K562 (cell line): ENCODE measurements around the gene OTC. TPM values are rescaled to one million over a fixed set of nuclear protein-coding genes. Genes with fewer than 3 reads are reported as not detected.

Experiments used
- polyA plus RNA-seq, 8 experiments: library from polyadenylated mRNA; depleted of rRNA in 4 of 8; stranded (reverse) in 5 of 8; unstranded in 3 of 8; fragments of >200 nt; fragmentation: Nextera tagmentation in 2 of 8; fragmentation: Illumina TruSeq in 1 of 8; extraction: Ambion mirVana in 2 of 8; extraction: Trizol in 1 of 8; gene quantifications; 2 replicates each; pipeline versions ENCODE4 v1.2.1 to v1.2.3, GENCODE V29; 2011 to 2014; ENCODE audit warnings: inconsistent platforms in 1 of 8, missing spikeins in 1 of 8
- small RNA-seq: library from RNA; depleted of rRNA; stranded (forward); fragments of <200 nt; gene quantifications from one replicate; pipeline ENCODE3, GENCODE V24; 2014
- total RNA-seq, 7 experiments: library from RNA; depleted of rRNA in 6 of 7; stranded (reverse); fragments of >200 nt in 6 of 7; fragmentation: Illumina TruSeq in 2 of 7; extraction: Trizol in 2 of 7; gene quantifications; 2 replicates each; pipeline versions ENCODE4 v1.2.1 to v1.2.3, GENCODE V29; 2011 to 2021; ENCODE audit warnings: low replicate concordance in 1 of 7

Gene OTC
- total and polyA plus RNA-seq, 9 of the 15 experiments (the other 6 are each of a cell fraction or from before 2014, with no cell fraction given) = not detected

Small RNA genes lying within 50 kb of the gene (small RNA-seq; reads per million reads assigned to genes)
- not detected for gene RF00322

Other genes starting within 250 kb of the OTC start
- gene SRPX, start 131.7 kb upstream of the OTC start, total RNA-seq (2014; rRNA removed) = 0.08 TPM in 1 of 2 replicates, not detected in the other
- 0.15 TPM in 1 of 2 replicates, not detected in the other for gene SRPX, start 131.7 kb upstream of the OTC start, total RNA-seq (2014; rRNA removed; fragmentation: Illumina TruSeq; extraction: Trizol)
- gene SRPX, start 131.7 kb upstream of the OTC start, total RNA-seq (2015; rRNA removed; fragmentation: Illumina TruSeq; extraction: Trizol) = 0.43 TPM in 1 of 2 replicates, not detected in the other
- 0.45 TPM in 1 of 2 replicates, not detected in the other for gene SRPX, start 131.7 kb upstream of the OTC start, total RNA-seq (2021)
- gene SRPX, start 131.7 kb upstream of the OTC start, polyA plus RNA-seq (2011; rRNA removed) = 0.18 and 0.65 TPM in 2 replicates
- 0.24 TPM in 1 of 2 replicates, not detected in the other for gene SRPX, start 131.7 kb upstream of the OTC start, polyA plus RNA-seq (2014; fragmentation: Illumina TruSeq; extraction: Trizol)
- under 1 TPM; 0.38 to 0.77 TPM for gene SRPX, start 131.7 kb upstream of the OTC start, polyA plus RNA-seq (2014; fragmentation: Nextera tagmentation; extraction: Ambion mirVana)
- 0.11 and 0.42 TPM in 2 replicates for gene SRPX, start 131.7 kb upstream of the OTC start, polyA plus RNA-seq (2014; rRNA removed)
- gene RPGR, start 25.1 kb upstream of the OTC start, total RNA-seq (2014; rRNA removed) = 4.9 and 6.4 TPM in 2 replicates
- gene RPGR, start 25.1 kb upstream of the OTC start, total RNA-seq (2014; rRNA removed; fragmentation: Illumina TruSeq; extraction: Trizol) = 6.1 and 8.0 TPM in 2 replicates
- gene RPGR, start 25.1 kb upstream of the OTC start, total RNA-seq (2015; rRNA removed; fragmentation: Illumina TruSeq; extraction: Trizol) = 5.2 and 6.2 TPM in 2 replicates
- gene RPGR, start 25.1 kb upstream of the OTC start, total RNA-seq (2021) = 3.9 and 5.7 TPM in 2 replicates
- gene RPGR, start 25.1 kb upstream of the OTC start, polyA plus RNA-seq (2011; rRNA removed) = 3.2 and 3.4 TPM in 2 replicates
- 5.6 and 6.2 TPM in 2 replicates for gene RPGR, start 25.1 kb upstream of the OTC start, polyA plus RNA-seq (2014; fragmentation: Illumina TruSeq; extraction: Trizol)
- 1 to 10 TPM; 2.1 to 2.7 TPM for gene RPGR, start 25.1 kb upstream of the OTC start, polyA plus RNA-seq (2014; fragmentation: Nextera tagmentation; extraction: Ambion mirVana)
- 5.8 and 7.9 TPM in 2 replicates for gene RPGR, start 25.1 kb upstream of the OTC start, polyA plus RNA-seq (2014; rRNA removed)
- not detected in 2 replicates for gene TSPAN7, start 208.9 kb downstream of the OTC start, total RNA-seq (2014; rRNA removed)
- 0.07 TPM in 1 of 2 replicates, not detected in the other for gene TSPAN7, start 208.9 kb downstream of the OTC start, total RNA-seq (2014; rRNA removed; fragmentation: Illumina TruSeq; extraction: Trizol)
- gene TSPAN7, start 208.9 kb downstream of the OTC start, total RNA-seq (2015; rRNA removed; fragmentation: Illumina TruSeq; extraction: Trizol) = 0.11 TPM in 1 of 2 replicates, not detected in the other
- 0.16 and 0.18 TPM in 2 replicates for gene TSPAN7, start 208.9 kb downstream of the OTC start, total RNA-seq (2021)
- gene TSPAN7, start 208.9 kb downstream of the OTC start, polyA plus RNA-seq (2011; rRNA removed) = 0.13 and 0.18 TPM in 2 replicates
- 0.09 and 0.14 TPM in 2 replicates for gene TSPAN7, start 208.9 kb downstream of the OTC start, polyA plus RNA-seq (2014; fragmentation: Illumina TruSeq; extraction: Trizol)
- gene TSPAN7, start 208.9 kb downstream of the OTC start, polyA plus RNA-seq (2014; fragmentation: Nextera tagmentation; extraction: Ambion mirVana) = under 1 TPM; 0.28 to 0.29 TPM
- 0.07 TPM in 1 of 2 replicates, not detected in the other for gene TSPAN7, start 208.9 kb downstream of the OTC start, polyA plus RNA-seq (2014; rRNA removed)